HepG2 (cell line): ENCODE measurements around the gene DPY19L3. TPM values are rescaled to one million over a fixed set of nuclear protein-coding genes. Genes with fewer than 3 reads are reported as not detected.

ENCODE experiments used
- ATAC-seq: fragments of 200-7000 bp; cut with Tn5 transposase; 3 replicates; pipeline ENCODE4 v1.9.1; 2020; ENCODE audit warnings: mild to moderate bottlenecking, moderate library complexity
- BruUV-seq: library from RNA; stranded (reverse); fragments of 400-500 nt; replicated peaks from 2 replicates; lab custom pipeline; 2021; lab: Mats Ljungman, UMichigan
- CTCF ChIA-PET: fragments of 300-600 bp; formaldehyde crosslinking; extraction: SDS; loops from one replicate; lab custom pipeline; 2021; ENCODE audit warnings: low total read pairs, inconsistent platforms, low intra/inter-chr PET ratio; lab: Yijun Ruan, JAX
- POLR2A ChIA-PET: fragments of 350-600 bp; sonication (Branson Sonifier 250); formaldehyde crosslinking; loops from one replicate; lab custom pipeline; 2020; ENCODE audit warnings: antibody characterized with exemption, inconsistent platforms; lab: Yijun Ruan, JAX
- DNase-seq: peaks from one replicate; pipeline ENCODE4 v3.0.0-alpha.2; 2015; ENCODE audit warnings: low spot score
- FAIRE-seq: peaks from 3 replicates; lab custom pipeline; 2011; peaks lifted over from hg19 to GRCh38; lab: Jason Lieb, UNC
- H2AFZ ChIP-seq: one replicate; pipeline ENCODE4 v1.6.1; 2011; ENCODE audit warnings: low read length, inconsistent platforms
- H3K27ac ChIP-seq: fragments of 300-600 bp; 3 replicates; pipeline ENCODE4 v1.8.0; 2011; ENCODE audit warnings: mixed run types, mild to moderate bottlenecking, mixed read lengths, low read length, inconsistent platforms; ENCODE audit not compliant: insufficient read depth; ENCODE audit errors: extremely low read length
- H3K27me3 ChIP-seq, 2 experiments: fragments of 200-600 bp in 1 of 2; 2 replicates in 1 of 2; 3 replicates in 1 of 2; pipeline versions ENCODE4 v1.6.0 to v1.8.0; 2011; ENCODE audit warnings: low read length in 2 of 2, mild to moderate bottlenecking in 2 of 2, moderate library complexity in 2 of 2, inconsistent platforms in 1 of 2; ENCODE audit not compliant: insufficient read depth in 2 of 2, control insufficient read depth in 1 of 2
- H3K36me3 ChIP-seq, 2 experiments: fragments of 200-600 bp in 1 of 2; replicated peaks in 1 of 2; 2 replicates in 1 of 2; 3 replicates in 1 of 2; pipeline versions ENCODE4 v1.5.1 to v1.8.0; 2011; ENCODE audit warnings: low read length in 2 of 2, inconsistent platforms in 1 of 2; ENCODE audit not compliant: insufficient read depth in 2 of 2, control insufficient read depth in 1 of 2
- H3K4me1 ChIP-seq: 2 replicates; pipeline ENCODE4 v1.5.1; 2012; ENCODE audit warnings: low read length, inconsistent platforms; ENCODE audit not compliant: insufficient read depth
- H3K4me2 ChIP-seq: 2 replicates; pipeline ENCODE4 v1.6.0; 2011; ENCODE audit warnings: low read depth, low read length, inconsistent platforms
- H3K4me3 ChIP-seq, 3 experiments: fragments of 200-600 bp in 1 of 3; sonication (generic), shearing (Covaris generic) in 1 of 3; replicated peaks in 1 of 3; 2 replicates each; pipeline ENCODE4 v1.5.1; 2011 to 2016; ENCODE audit warnings: low read length in 3 of 3, inconsistent platforms in 2 of 3, low read depth in 2 of 3, mild to moderate bottlenecking in 2 of 3, control low read depth in 1 of 3, mixed read lengths in 1 of 3; ENCODE audit not compliant: insufficient read depth in 1 of 3
- H3K79me2 ChIP-seq: one replicate; pipeline ENCODE4 v1.6.1; 2011; ENCODE audit warnings: low read length, inconsistent platforms; ENCODE audit not compliant: insufficient read depth
- H3K9ac ChIP-seq: 2 replicates; pipeline ENCODE4 v1.6.0; 2011; ENCODE audit warnings: mild to moderate bottlenecking, low read depth, low read length, inconsistent platforms; ENCODE audit not compliant: insufficient read depth
- H3K9me3 ChIP-seq: 2 replicates; pipeline ENCODE4 v1.5.1; 2012; ENCODE audit warnings: mild to moderate bottlenecking, low read length
- H4K20me1 ChIP-seq: 2 replicates; pipeline ENCODE4 v1.6.0; 2011; ENCODE audit warnings: inconsistent platforms, mild to moderate bottlenecking, low read length, moderate library complexity; ENCODE audit not compliant: insufficient read depth
- FOSL2 ChIP-seq: sonication (generic); formaldehyde crosslinking; IDR thresholded peaks from 2 replicates; pipeline ENCODE4 v1.4.0; 2020; ENCODE audit warnings: missing genetic modification reagents
- MBNL3 ChIP-seq: fragments of 250-450 bp; sonication (Bioruptor Pico); conservative IDR thresholded peaks from 2 replicates; pipeline ENCODE4 v1.8.0; 2022; ENCODE audit warnings: mild to moderate bottlenecking, inconsistent platforms
- SAP130 ChIP-seq: IDR thresholded peaks from 2 replicates; pipeline ENCODE4 v1.6.1; 2016; ENCODE audit warnings: low read depth
- ZMAT5 ChIP-seq: sonication (generic); formaldehyde crosslinking; IDR thresholded peaks from 2 replicates; pipeline ENCODE4 v1.5.0; 2020; ENCODE audit warnings: mild to moderate bottlenecking, low read depth, missing genetic modification reagents, borderline replicate concordance
- WGBS: methylation state at CpG from one replicate; pipeline ENCODE4 v1.1.6; 2017; ENCODE audit warnings: low lambda C conversion rate; 5-methylcytosine and 5-hydroxymethylcytosine counted together
- in situ Hi-C: cut with HindIII; loops from 2 replicates; pipeline ENCODE4 v1.10.0; 2017; ENCODE audit warnings: low pct_unique_long_range_greater_than_20kb; ENCODE audit not compliant: extremely low pct_ligation_motif_present
- intact Hi-C: fragments of 100-400 bp; cut with micrococcal nuclease; formaldehyde crosslinking; loops from one replicate; pipeline ENCODE4 v1.10.0; 2022; ENCODE audit not compliant: unreplicated experiment
- polyA plus RNA-seq, 8 experiments: library from polyadenylated mRNA; depleted of rRNA in 3 of 8; stranded (reverse) in 7 of 8; unstranded in 1 of 8; fragments of >200 nt; fragmentation: Illumina TruSeq in 4 of 8; extraction: Trizol in 4 of 8; gene quantifications; 2 replicates each; pipeline versions ENCODE4 v1.2.1 to v1.2.3, GENCODE V29; 2011 to 2016; ENCODE audit warnings: low read depth in 4 of 8, missing spikeins in 1 of 8, mixed read lengths in 1 of 8; ENCODE audit not compliant: insufficient read depth in 1 of 8
- total RNA-seq, 5 experiments: library from RNA; depleted of rRNA; stranded (reverse); fragments of >200 nt; fragmentation: Illumina TruSeq; extraction: Trizol; gene quantifications; 2 replicates each; pipeline ENCODE4 v1.2.3, GENCODE V29; 2016; ENCODE audit warnings: low read depth in 1 of 5

Gene DPY19L3
- total and polyA plus RNA-seq, 2 of the 13 experiments (the other 11 are each of a cell fraction or from before 2014, with no cell fraction given): 21.6 to 25.2 TPM

GRCh38 chr19:32397671-32398101 lies 7.9 kb upstream of the DPY19L3 start:
- CTCF ChIA-PET: no interaction called here
- peak; percentile 61 for ATAC-seq

GRCh38 chr19:32401992-32402391 lies 3.6 kb upstream of the DPY19L3 start:
- CTCF ChIA-PET: no interaction called here
- Histone ChIP-seq H3K9me3 (no peaks in the 10 kb centered on the region), H3K27ac (no peak overlapping the region), H3K4me2 (no peak overlapping the region), H3K27me3 (no peaks in the 10 kb centered on the region; a peak in 1 of 5 replicates), H3K9ac (no peak overlapping the region), H3K79me2 (peaks cover 19% of the 10 kb centered on the region), H3K4me3 (no peak overlapping the region), H3K36me3 (no peaks in the 10 kb centered on the region; a peak in 1 of 5 replicates), H4K20me1 (no peaks in the 10 kb centered on the region), H3K4me1 (peaks cover 37% of the 10 kb centered on the region), H2AFZ (no peak overlapping the region)
- POLR2A ChIA-PET: no interaction called here
- DNase-seq (no peak), FAIRE-seq (no peak), ATAC-seq (no peak)
- 100% methylated on average over 1 of the region's 1 CpG for WGBS
- BruUV-seq: no TSS peak
- no peak for TF ChIP-seq ZMAT5 (CRISPR knock-in tag)
- intact Hi-C loops: no loop called here
- in situ Hi-C loops: no loop called here

More at GRCh38 chr19:32397671-32398101, 7.9 kb upstream of the DPY19L3 start:
- intact Hi-C loops (no loop called here), in situ Hi-C loops (no loop called here)
- H3K4me3 ChIP-seq: no peak overlapping the region
- FAIRE-seq (no peak), DNase-seq (peak; percentile 41)
- no peak overlapping the region for H3K9ac ChIP-seq
- H2AFZ ChIP-seq: no peak overlapping the region
- H3K9me3 ChIP-seq: no peaks in the 10 kb centered on the region
- peaks cover 28% of the 10 kb centered on the region for H3K4me1 ChIP-seq
- no TSS peak for BruUV-seq
- H3K4me2 ChIP-seq: no peak overlapping the region
- H3K79me2 ChIP-seq: no peaks in the 10 kb centered on the region
- TF ChIP-seq SAP130 (0 out of 2 replicates have a peak, but pooled peaks have one; percentile 11), MBNL3 (no peak), FOSL2 (CRISPR knock-in tag) (peak; percentile 79)
- no peak overlapping the region for H3K27ac ChIP-seq
- no peaks in the 10 kb centered on the region; a peak in 1 of 5 replicates for H3K36me3 ChIP-seq
- WGBS: 66% methylated on average over 5 of the region's 5 CpGs
- H4K20me1 ChIP-seq: no peaks in the 10 kb centered on the region
- POLR2A ChIA-PET: interaction anchor here (1.2 kb wide), 1 partner anchor 8 kb away, joined by 5 read pairs; the partner anchor contains the start of gene DPY19L3
- H3K27me3 ChIP-seq: no peaks in the 10 kb centered on the region
